Muscle of leg (tissue), 11 donors: Measurements from ENCODE around the gene MED14. TPM values are rescaled to one million over a fixed set of nuclear protein-coding genes. Genes with fewer than 3 reads are reported as not detected.
"Not testable (repeated sequence)": the region's sequence is repeated elsewhere in the genome, so short reads cannot be mapped to it uniquely, and the experiment has no call there.

Source experiments
- DNase-seq: peaks from one replicate; pipeline ENCODE4 v3.0.0; 2013
- H3K27ac ChIP-seq: one replicate; pipeline ENCODE4 v1.5.1; 2013; ENCODE audit warnings: mild to moderate bottlenecking, low read length, control low read depth
- H3K27me3 ChIP-seq: one replicate; pipeline ENCODE4 v1.6.1; 2013; ENCODE audit warnings: low read length; ENCODE audit not compliant: control insufficient read depth, insufficient read depth
- H3K36me3 ChIP-seq: one replicate; pipeline ENCODE4 v1.6.1; 2013; ENCODE audit warnings: low read length; ENCODE audit not compliant: control insufficient read depth, insufficient read depth
- H3K4me1 ChIP-seq: one replicate; pipeline ENCODE4 v1.6.1; 2013; ENCODE audit warnings: low read length; ENCODE audit not compliant: control insufficient read depth, insufficient read depth
- H3K4me3 ChIP-seq: one replicate; pipeline ENCODE4 v1.5.1; 2013; ENCODE audit warnings: low read length, control low read depth
- H3K9me3 ChIP-seq: replicated peaks from 2 replicates; pipeline ENCODE4 v1.6.1; 2013; ENCODE audit warnings: low read depth, low read length; ENCODE audit not compliant: control insufficient read depth
- WGBS: methylation state at CpG from one replicate; pipeline ENCODE4 v1.1.5; 2013; ENCODE audit warnings: missing lambda C conversion rate; ENCODE audit not compliant: insufficient coverage; 5-methylcytosine and 5-hydroxymethylcytosine counted together
- polyA plus RNA-seq, 8 donors: library from polyadenylated mRNA; unstranded; fragments of 120-200 nt; gene quantifications; one replicate each; pipeline versions ENCODE4 v1.2.1 to v1.2.3, GENCODE V29; 2013; ENCODE audit warnings: inconsistent platforms in 1 of 8, low replicate concordance in 1 of 8; ENCODE audit not compliant: insufficient read length in 8 of 8, insufficient read depth in 1 of 8
- total RNA-seq: library from RNA; stranded (reverse); fragments of 120-200 nt; gene quantifications from one replicate; pipeline ENCODE4 v1.2.4, GENCODE V29; 2013

Gene MED14
- total and polyA plus RNA-seq, 9 donors = 18.8 to 37.8 (median 34.3) TPM

DNA sequence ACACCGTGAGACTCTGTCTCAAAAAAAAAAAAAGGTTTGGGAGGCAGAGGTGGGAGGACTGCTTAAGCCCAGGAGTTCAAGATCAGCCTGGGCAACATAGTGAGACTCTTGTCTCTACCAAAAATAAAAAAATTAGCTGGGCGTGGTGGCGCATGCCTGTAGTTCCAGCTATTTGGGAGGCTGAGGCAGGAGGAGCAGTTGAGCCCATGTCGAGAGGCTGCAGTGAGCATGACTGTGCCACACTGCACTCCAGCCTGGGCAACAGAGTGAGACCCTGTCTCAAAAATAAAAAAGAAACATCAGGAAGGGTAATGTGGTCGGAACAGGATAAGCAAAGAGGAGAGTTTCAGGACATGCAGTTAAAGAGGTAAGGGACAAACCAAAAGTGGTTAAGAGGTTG is 2.8 kb downstream of the MED14 start:
- H3K4me1 ChIP-seq, H3K27ac ChIP-seq, H3K36me3 ChIP-seq, H3K9me3 ChIP-seq, DNase-seq, H3K4me3 ChIP-seq: not testable (repeated sequence)
- WGBS = 91% methylated on average over 4 of the region's 5 CpGs
- H3K27me3 ChIP-seq = peaks cover 22% of the 10 kb centered on the region

GRCh38 chrX:40729598-40730584 is 5.5 kb downstream of the MED14 start:
- peaks cover 6% of the 10 kb centered on the region for H3K27me3 ChIP-seq
- H3K4me3 ChIP-seq = no peak overlapping the region
- no peaks in the 10 kb centered on the region for H3K36me3 ChIP-seq
- no peak overlapping the region for H3K27ac ChIP-seq
- no peaks in the 10 kb centered on the region for H3K9me3 ChIP-seq
- no peak for DNase-seq
- WGBS = 40% methylated on average over 1 of the region's 4 CpGs
- H3K4me1 ChIP-seq = no peaks in the 10 kb centered on the region

GRCh38 chrX:40727581-40728252 is 7.6 kb downstream of the MED14 start:
- no peak for DNase-seq
- H3K27ac ChIP-seq = no peak overlapping the region
- no peaks in the 10 kb centered on the region for H3K4me1 ChIP-seq
- H3K4me3 ChIP-seq = no peak overlapping the region
- 93% methylated on average over 3 of the region's 6 CpGs for WGBS
- H3K9me3 ChIP-seq = no peaks in the 10 kb centered on the region
- H3K27me3 ChIP-seq = peaks cover 2% of the 10 kb centered on the region
- no peaks in the 10 kb centered on the region for H3K36me3 ChIP-seq

DNA sequence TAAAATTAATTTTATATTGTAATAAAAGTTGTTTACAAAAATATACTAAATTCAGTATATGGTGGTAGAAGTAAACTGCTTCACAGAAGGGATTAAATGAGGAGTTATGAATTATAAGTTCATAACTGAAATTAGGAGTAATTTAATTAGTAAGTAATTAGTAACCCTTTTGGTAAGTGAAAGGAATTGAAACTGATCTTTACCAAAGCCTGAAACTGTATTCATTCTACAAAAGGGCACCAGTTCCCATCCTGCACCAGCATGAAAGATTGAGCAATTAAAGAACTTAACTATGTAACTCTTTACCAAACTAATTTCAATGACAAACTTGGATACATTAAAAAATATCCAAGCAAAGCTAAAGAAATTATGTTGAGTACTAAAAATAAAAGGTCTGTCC is 8.2 kb downstream of the MED14 start:
- H3K27ac ChIP-seq = no peak overlapping the region
- H3K36me3 ChIP-seq = no peaks in the 10 kb centered on the region

GRCh38 chrX:40722930-40723329 is 12.4 kb downstream of the MED14 start:
- Histone ChIP-seq H3K27ac (no peak overlapping the region), H3K36me3 (peaks cover 6% of the 10 kb centered on the region), H3K9me3 (no peaks in the 10 kb centered on the region), H3K4me1 (no peaks in the 10 kb centered on the region), H3K4me3 (no peak overlapping the region), H3K27me3 (peaks cover 14% of the 10 kb centered on the region)
- no peak for DNase-seq
- WGBS = no CpG with 5 or more reads among the region's 1 CpG

More for the DNA sequence above, 8.2 kb downstream of the MED14 start:
- Histone ChIP-seq H3K4me1 (no peaks in the 10 kb centered on the region), H3K9me3 (no peaks in the 10 kb centered on the region), H3K4me3 (no peak overlapping the region), H3K27me3 (peaks cover 2% of the 10 kb centered on the region)
- no peak for DNase-seq

GRCh38 chrX:40721489-40722106 is 13.7 kb downstream of the MED14 start:
- Histone ChIP-seq H3K4me1 (no peaks in the 10 kb centered on the region), H3K4me3 (no peak overlapping the region), H3K27ac (no peak overlapping the region), H3K9me3 (no peaks in the 10 kb centered on the region), H3K27me3 (peaks cover 14% of the 10 kb centered on the region), H3K36me3 (peaks cover 6% of the 10 kb centered on the region)
- no peak for DNase-seq
- 60% methylated on average over 1 of the region's 3 CpGs for WGBS

- no peaks in the 10 kb centered on the region for H3K4me1 ChIP-seq
- WGBS = 87% methylated on average over 8 of the region's 8 CpGs
- H3K27ac ChIP-seq = no peak overlapping the region
- H3K9me3 ChIP-seq = no peaks in the 10 kb centered on the region
- DNase-seq = no peak
- H3K4me3 ChIP-seq = no peak overlapping the region
- H3K27me3 ChIP-seq = peaks cover 16% of the 10 kb centered on the region
- H3K36me3 ChIP-seq = peaks cover 6% of the 10 kb centered on the region
Observed at GRCh38 chrX:40720792-40721191, 14.6 kb downstream of the MED14 start.

- 86% methylated on average over 2 of the region's 4 CpGs for WGBS
Observed at GRCh38 chrX:40720339-40720738, 15.0 kb downstream of the MED14 start.

DNA sequence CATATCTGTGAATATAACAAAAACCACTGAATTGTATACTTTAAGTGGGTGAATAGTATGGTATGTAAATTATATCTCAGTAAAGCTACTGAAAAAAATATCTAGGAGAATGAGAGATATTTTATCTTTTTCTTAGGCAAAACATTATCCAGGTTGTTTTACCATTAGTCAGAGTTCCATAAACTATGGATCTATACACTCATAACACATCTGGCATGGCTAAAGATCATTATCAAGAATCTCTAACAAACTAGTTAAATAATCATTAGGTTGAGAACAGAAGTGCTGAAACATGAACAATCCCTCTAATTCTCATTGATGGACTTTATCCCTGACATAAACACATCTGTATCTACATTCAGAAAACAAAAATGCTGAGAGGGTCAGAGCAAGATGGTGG is 15.6 kb downstream of the MED14 start:
- Histone ChIP-seq H3K27me3 (peaks cover 16% of the 10 kb centered on the region), H3K36me3 (peaks cover 6% of the 10 kb centered on the region), H3K4me3 (no peak overlapping the region), H3K4me1 (no peaks in the 10 kb centered on the region), H3K9me3 (no peaks in the 10 kb centered on the region), H3K27ac (no peak overlapping the region)
- no peak for DNase-seq

More at GRCh38 chrX:40720339-40720738, 15.0 kb downstream of the MED14 start:
- Histone ChIP-seq H3K27me3 (peaks cover 16% of the 10 kb centered on the region), H3K27ac (no peak overlapping the region), H3K4me3 (no peak overlapping the region), H3K4me1 (no peaks in the 10 kb centered on the region), H3K36me3 (peaks cover 6% of the 10 kb centered on the region), H3K9me3 (no peaks in the 10 kb centered on the region)
- DNase-seq = no peak

DNA sequence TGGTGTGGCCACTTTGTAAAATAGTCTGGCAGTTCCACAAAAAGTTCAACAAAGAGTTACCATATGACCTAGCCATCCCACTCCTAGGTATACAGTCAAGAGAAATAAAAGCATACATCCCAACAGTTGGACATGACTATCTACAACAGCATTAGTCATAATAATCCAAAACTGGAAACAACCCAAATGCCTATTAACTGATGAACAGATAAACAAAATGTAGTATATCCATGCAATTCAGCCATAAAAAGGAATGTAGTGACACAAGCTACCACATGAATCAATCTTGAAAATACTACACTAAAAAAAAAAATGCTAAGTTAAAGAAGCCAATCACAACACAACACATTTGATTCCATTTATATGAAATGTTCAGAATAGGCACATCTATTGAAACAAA is 16.1 kb downstream of the MED14 start:
- H3K9me3 ChIP-seq = no peaks in the 10 kb centered on the region
- peaks cover 6% of the 10 kb centered on the region for H3K36me3 ChIP-seq
- H3K27me3 ChIP-seq = peaks cover 16% of the 10 kb centered on the region
- no peak for DNase-seq
- no peak overlapping the region for H3K4me3 ChIP-seq
- no peak overlapping the region for H3K27ac ChIP-seq
- H3K4me1 ChIP-seq = no peaks in the 10 kb centered on the region
